HEK293T (cell line): ENCODE data around the gene ZNF514.
"Not testable (repeated sequence)": the region's sequence is repeated elsewhere in the genome, so short reads cannot be mapped to it uniquely, and the experiment has no call there.

Experiments
- CTCF ChIA-PET: fragments of 350-600 bp; formaldehyde crosslinking; extraction: SDS; loops from one replicate; lab custom pipeline; 2021; ENCODE audit warnings: antibody characterized with exemption, inconsistent platforms; lab: Yijun Ruan, JAX
- POLR2A ChIA-PET: fragments of 350-600 bp; formaldehyde crosslinking; extraction: SDS; loops from one replicate; lab custom pipeline; 2020; ENCODE audit warnings: antibody characterized with exemption, inconsistent platforms; lab: Yijun Ruan, JAX
- DNase-seq: peaks from one replicate; pipeline ENCODE4 v3.0.0; 2012; ENCODE audit warnings: mixed read lengths; ENCODE audit errors: extremely low spot score
- ARNT ChIP-seq: fragments of 450-650 bp; IDR thresholded peaks from 2 replicates; pipeline ENCODE4 v1.6.1; 2017; ENCODE audit warnings: mild to moderate bottlenecking
- BHLHE40 ChIP-seq: fragments of 450-650 bp; IDR thresholded peaks from 2 replicates; pipeline ENCODE4 v1.6.1; 2016; ENCODE audit warnings: mild to moderate bottlenecking, moderate library complexity, borderline replicate concordance
- CTBP1 ChIP-seq: fragments of 450-650 bp; IDR thresholded peaks from 2 replicates; pipeline ENCODE4 v1.6.1; 2016; ENCODE audit warnings: borderline replicate concordance
- ELF4 ChIP-seq: fragments of 450-650 bp; IDR thresholded peaks from 2 replicates; pipeline ENCODE4 v1.6.1; 2017; ENCODE audit warnings: antibody characterized with exemption
- FOXA1 ChIP-seq: fragments of 450-650 bp; IDR thresholded peaks from 2 replicates; pipeline ENCODE4 v1.6.1; 2016; ENCODE audit warnings: mild to moderate bottlenecking
- FOXK2 ChIP-seq: fragments of 450-650 bp; IDR thresholded peaks from 2 replicates; pipeline ENCODE4 v1.6.1; 2016; ENCODE audit warnings: mild to moderate bottlenecking
- FOXM1 ChIP-seq: fragments of 450-650 bp; IDR thresholded peaks from 2 replicates; pipeline ENCODE4 v1.6.1; 2017; ENCODE audit warnings: mild to moderate bottlenecking, borderline replicate concordance
- HDGF ChIP-seq: fragments of 450-650 bp; IDR thresholded peaks from 2 replicates; pipeline ENCODE4 v1.6.1; 2017; ENCODE audit warnings: antibody characterized with exemption, borderline replicate concordance
- L3MBTL2 ChIP-seq: fragments of 450-650 bp; conservative IDR thresholded peaks from 2 replicates; pipeline ENCODE4 v1.6.1; 2016; ENCODE audit warnings: mild to moderate bottlenecking
- LEF1 ChIP-seq: fragments of 450-650 bp; IDR thresholded peaks from 2 replicates; pipeline ENCODE4 v1.6.1; 2017; ENCODE audit warnings: mild to moderate bottlenecking, borderline replicate concordance
- NFRKB ChIP-seq: fragments of 450-650 bp; IDR thresholded peaks from 2 replicates; pipeline ENCODE4 v1.6.1; 2016; ENCODE audit warnings: mild to moderate bottlenecking, moderate library complexity
- PKNOX1 ChIP-seq: fragments of 450-650 bp; IDR thresholded peaks from 2 replicates; pipeline ENCODE4 v1.6.1; 2016
- SP1 ChIP-seq: fragments of 450-650 bp; IDR thresholded peaks from 2 replicates; pipeline ENCODE4 v1.6.1; 2017
- SUZ12 ChIP-seq: fragments of 450-650 bp; IDR thresholded peaks from 2 replicates; pipeline ENCODE4 v1.6.1; 2016; ENCODE audit warnings: mild to moderate bottlenecking
- TARDBP ChIP-seq: fragments of 450-650 bp; IDR thresholded peaks from 2 replicates; pipeline ENCODE4 v1.6.1; 2016
- ZNF384 ChIP-seq: fragments of 450-650 bp; IDR thresholded peaks from 2 replicates; pipeline ENCODE4 v1.6.1; 2016

The ZNF514 gene

DNA sequence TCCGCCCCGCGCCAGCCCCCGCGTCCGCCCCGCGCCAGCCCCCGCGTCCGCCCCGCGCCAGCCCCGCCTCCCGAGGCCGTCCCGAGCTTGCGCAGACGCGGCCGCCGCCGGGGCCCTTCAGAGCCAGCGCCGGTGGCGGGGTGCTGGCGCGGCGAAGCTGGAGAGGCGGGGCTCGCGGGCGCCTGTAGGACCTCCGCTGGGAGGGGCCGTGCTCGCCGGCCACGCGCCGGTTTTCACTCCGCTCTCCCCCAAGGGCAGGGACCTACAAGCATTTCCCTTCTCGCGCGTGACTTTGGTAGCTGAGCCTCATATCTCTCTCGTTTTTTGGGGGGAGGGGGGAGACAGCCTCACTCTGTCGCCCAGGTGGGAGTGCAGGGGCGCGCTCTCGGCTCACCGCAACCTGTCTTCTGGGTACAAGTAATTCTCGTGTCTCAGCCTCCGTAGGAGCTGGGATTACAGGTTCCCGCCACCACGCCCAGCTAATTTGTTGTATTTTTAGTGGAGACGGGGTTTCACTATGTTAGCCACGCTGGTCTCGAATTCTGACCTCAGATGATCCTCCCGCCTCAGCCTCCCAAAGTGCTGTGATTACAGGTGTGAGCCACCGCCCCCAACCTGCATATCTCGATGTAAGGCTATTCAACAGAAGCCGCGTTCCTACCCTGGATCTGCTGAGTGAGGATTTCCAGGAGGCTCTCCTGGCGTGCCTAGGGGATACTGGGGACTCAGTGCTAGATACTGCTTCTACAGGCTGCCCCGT lies at the start of gene ZNF514:
Gene ZNF514, minus strand, starts transcription at position 159 of the 760 bp plus-strand sequence. CDS start 6,595 bp downstream, outside the sequence.
- CTCF ChIA-PET, result interaction anchor here (0.6 kb wide), 1 partner anchor 203 kb away, joined by 6 read pairs; no protein-coding TSS in a partner anchor
- POLR2A ChIA-PET, result interaction anchor here (1.0 to 2.8 kb wide), 6 partner anchors 9 to 41 kb away, joined by 3 to 26 read pairs (median 4); partner anchors contain the start of gene MRPS5
- no peak for TF ChIP-seq ZNF384
- TF ChIP-seq BHLHE40, result no peak
- peak; percentile 24; the same call in 1 of the 2 replicates for TF ChIP-seq L3MBTL2
- peak; percentile 77 for DNase-seq

DNA sequence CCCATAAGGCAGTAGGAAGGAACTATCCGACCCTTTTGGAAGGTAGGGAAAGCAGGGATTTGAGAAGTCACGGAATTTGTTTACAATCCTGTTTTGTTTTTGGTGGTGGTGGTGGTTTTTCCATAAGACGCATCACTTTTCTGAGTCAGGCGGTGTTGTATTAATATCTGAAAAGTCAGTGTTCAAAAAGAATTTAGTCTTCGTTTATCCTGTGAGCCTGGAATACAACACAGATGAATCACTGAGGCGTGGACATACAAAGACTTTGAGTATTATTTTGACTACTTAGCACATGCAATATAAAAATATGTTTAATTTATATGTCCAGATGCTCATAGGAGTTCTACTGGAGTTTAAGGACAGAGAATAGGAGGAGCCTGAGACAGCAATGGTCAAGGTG lies 48.5 kb upstream of the ZNF514 start:
- CTCF ChIA-PET, result no interaction called here
- no peak for TF ChIP-seq LEF1
- TF ChIP-seq SP1, result no peak
- TF ChIP-seq ZNF384, result no peak
- TF ChIP-seq L3MBTL2, result no peak
- no peak for TF ChIP-seq FOXA1
- TF ChIP-seq BHLHE40, result no peak
- no peak for TF ChIP-seq ARNT
- no peak for TF ChIP-seq HDGF
- no peak for TF ChIP-seq NFRKB
- TF ChIP-seq FOXK2, result no peak
- no peak for TF ChIP-seq ELF4
- no peak for TF ChIP-seq FOXM1
- POLR2A ChIA-PET, result no interaction called here
- no peak for DNase-seq

DNA sequence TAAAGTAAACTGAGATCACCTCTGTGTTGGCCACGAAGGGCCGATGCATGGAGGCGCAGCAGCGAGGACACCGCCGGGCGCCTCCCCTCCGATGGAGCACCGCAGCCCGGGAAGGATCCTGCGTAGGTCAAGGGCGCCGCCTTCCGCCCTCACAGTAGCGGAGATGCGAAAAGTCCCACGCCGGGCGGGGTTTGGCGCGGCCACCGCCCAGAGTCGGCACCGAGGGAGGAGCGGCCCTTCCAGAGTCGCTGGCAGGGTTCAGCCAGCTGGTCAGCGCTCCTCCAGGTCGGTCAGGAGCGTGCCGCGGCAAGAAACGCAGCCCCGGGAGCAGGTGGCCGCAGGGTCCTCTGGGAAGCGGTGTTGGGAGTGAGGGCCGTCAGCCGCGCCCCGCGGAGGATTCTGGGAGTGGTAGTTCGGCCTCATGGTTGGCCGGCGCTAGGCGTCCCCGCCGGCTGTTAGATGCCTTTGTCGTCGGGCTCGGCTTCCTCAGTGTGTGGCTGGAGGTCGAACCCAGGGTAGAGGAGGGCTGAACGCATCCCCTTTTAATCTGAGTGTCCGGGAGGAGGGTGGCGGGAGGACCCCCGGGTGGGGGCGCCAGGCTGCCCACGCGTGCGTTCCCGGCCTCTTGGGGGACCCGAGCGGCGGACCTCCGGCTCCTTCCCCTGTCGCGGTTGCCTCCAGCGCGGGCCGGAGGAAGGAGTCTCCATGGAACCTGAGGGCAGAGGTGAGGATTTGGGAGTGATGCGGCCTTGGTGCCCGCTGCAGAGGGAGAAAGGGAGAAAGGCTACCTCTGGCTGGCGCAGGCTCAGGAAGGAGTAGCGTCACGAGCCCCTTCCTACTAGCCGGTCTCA lies 47.7 kb upstream of the ZNF514 start, which contains the start of gene ZNF892:
Gene ZNF892, plus strand, starts transcription at position 411 of the 851 bp plus-strand sequence. Its CDS starts 295 bp downstream, at position 706.
- TF ChIP-seq ELF4 (peak; percentile 36), CTBP1 (peak; percentile 50; the same call in 1 of the 2 replicates), L3MBTL2 (peak; percentile 95), ARNT (no peak)
- ChIA-PET CTCF (interaction anchor here (0.7 kb wide), 1 partner anchor 24 kb away, joined by 3 read pairs; no protein-coding TSS in a partner anchor), POLR2A (interaction anchor here (1.6 kb wide), 1 partner anchor 25 kb away, joined by 4 read pairs; no protein-coding TSS in a partner anchor)
- peak; percentile 92 for DNase-seq

DNA sequence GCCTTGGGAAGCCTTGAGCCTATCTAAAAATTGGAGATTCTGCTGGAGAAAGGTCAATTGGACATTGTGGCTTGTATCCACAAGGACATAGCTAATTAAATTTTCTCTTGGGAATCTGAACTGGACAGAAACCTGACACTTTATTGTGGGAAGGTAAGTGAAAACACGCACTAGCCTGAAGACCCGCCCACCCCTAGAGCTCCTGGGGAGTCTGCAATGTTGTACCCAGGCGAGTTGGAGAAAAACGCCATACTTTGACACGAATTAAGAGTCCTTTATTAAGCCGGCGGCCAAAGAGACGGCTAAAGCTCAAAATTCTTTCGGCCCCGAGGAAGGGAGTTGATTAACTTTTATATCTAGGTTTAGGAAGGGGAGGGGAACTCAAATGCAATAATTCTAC lies 46.4 kb upstream of the ZNF514 start:
- TF ChIP-seq HDGF, result no peak
- no peak for TF ChIP-seq L3MBTL2
- no peak for TF ChIP-seq FOXK2
- no peak for TF ChIP-seq SUZ12
- no peak for DNase-seq
- CTCF ChIA-PET, result no interaction called here
- POLR2A ChIA-PET, result interaction anchor here (1.6 kb wide), 1 partner anchor 26 kb away, joined by 4 read pairs; no protein-coding TSS in a partner anchor

GRCh38 chr2:95204396-95204795 lies 44.7 kb upstream of the ZNF514 start:
- no peak for DNase-seq
- POLR2A ChIA-PET, result no interaction called here
- TF ChIP-seq ZNF384 (no peak), BHLHE40 (no peak), L3MBTL2 (no peak), FOXM1 (no peak), ELF4 (no peak), ARNT (no peak), NFRKB (no peak), FOXA1 (no peak), SUZ12 (no peak), LEF1 (no peak), CTBP1 (no peak), HDGF (no peak), FOXK2 (no peak), PKNOX1 (no peak)
- CTCF ChIA-PET, result no interaction called here

DNA sequence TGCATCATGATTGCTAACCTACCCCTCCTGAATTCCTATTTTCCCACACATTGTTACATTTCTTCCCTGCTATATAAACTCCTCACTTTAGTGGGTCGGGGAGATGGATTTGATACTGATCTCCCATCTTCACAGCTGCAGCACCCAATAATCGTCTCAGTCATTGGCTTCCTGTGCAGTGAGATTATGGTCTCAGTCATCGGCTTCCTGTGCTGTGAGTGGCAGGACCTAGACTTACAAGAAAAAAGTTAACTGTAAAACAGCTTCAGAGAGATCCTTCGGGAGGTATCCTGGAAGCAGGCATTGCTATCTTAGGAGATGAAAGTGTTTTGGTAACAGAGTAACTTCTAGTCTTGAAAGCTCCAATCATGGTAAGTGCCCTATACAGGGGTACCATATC lies 44.3 kb upstream of the ZNF514 start:
- TF ChIP-seq BHLHE40, result no peak
- TF ChIP-seq L3MBTL2, result no peak
- no peak for TF ChIP-seq SUZ12
- TF ChIP-seq FOXM1, result no peak
- no peak for TF ChIP-seq NFRKB
- TF ChIP-seq ARNT, result no peak
- no peak for TF ChIP-seq FOXA1
- TF ChIP-seq LEF1, result no peak
- no peak for TF ChIP-seq ZNF384
- TF ChIP-seq CTBP1, result no peak
- no peak for TF ChIP-seq ELF4
- TF ChIP-seq FOXK2, result no peak
- no peak for TF ChIP-seq SP1
- TF ChIP-seq PKNOX1, result no peak
- TF ChIP-seq TARDBP, result no peak
- no peak for TF ChIP-seq HDGF
- ChIA-PET POLR2A (no interaction called here), CTCF (no interaction called here)
- no peak for DNase-seq

GRCh38 chr2:95192956-95193355 lies 33.3 kb upstream of the ZNF514 start:
- POLR2A ChIA-PET, DNase-seq, CTCF ChIA-PET: not testable (repeated sequence)
